ENCODE measurements around the gene RYR2.

- TF ChIP-seq CTCF (IDR thresholded peaks at IDR 0.05) (no peak), POLR2A (IDR thresholded peaks at IDR 0.05) (no peak)
These were observed 316.6 kb downstream of the RYR2 start for GRCh38 chr1:237358555-237358954.
